SK-N-SH (cell line): ENCODE data around the gene TP73. TPM values are rescaled to one million over a fixed set of nuclear protein-coding genes. Genes with fewer than 3 reads are reported as not detected.

ENCODE experiments used
- CTCF ChIA-PET: fragments of 300-600, 350-600 bp; formaldehyde crosslinking; extraction: SDS; loops from one replicate; lab custom pipeline; 2021; lab: Yijun Ruan, JAX
- POLR2A ChIA-PET: fragments of 350-600 bp; sonication (Branson Sonifier 250); formaldehyde crosslinking; extraction: SDS; loops from one replicate; lab custom pipeline; 2020; ENCODE audit warnings: antibody characterized with exemption, inconsistent platforms; lab: Yijun Ruan, JAX
- DNase-seq: peaks from one replicate; pipeline ENCODE4 v3.0.0; 2012
- H2AFZ ChIP-seq: fragments of 200-600 bp; sonication (generic); 2 replicates; pipeline ENCODE4 v1.8.1; 2016; ENCODE audit warnings: antibody characterized with exemption, mild to moderate bottlenecking, low read depth
- H3F3A ChIP-seq: fragments of 200-600 bp; sonication (generic); replicated peaks from 2 replicates; pipeline ENCODE3; 2016; ENCODE audit warnings: antibody characterized with exemption, mild to moderate bottlenecking; ENCODE audit not compliant: insufficient read depth
- H3K27ac ChIP-seq, 2 experiments: fragments of 200-500 bp in 1 of 2; fragments of 200-600 bp in 1 of 2; sonication (Bioruptor generic) in 1 of 2; sonication (generic), shearing (Covaris generic) in 1 of 2; 2 replicates each; pipeline versions ENCODE4 v1.5.1 to v1.6.1; 2014 to 2016; ENCODE audit warnings: low read depth in 2 of 2, inconsistent platforms in 1 of 2, low read length in 1 of 2, mild to moderate bottlenecking in 1 of 2, mixed read lengths in 1 of 2
- H3K27me3 ChIP-seq: fragments of 200-600 bp; sonication (generic), shearing (Covaris generic); 2 replicates; pipeline ENCODE4 v1.6.1; 2016; ENCODE audit warnings: mixed run types; ENCODE audit not compliant: insufficient read depth
- H3K36me3 ChIP-seq, 2 experiments: fragments of 200-500 bp in 1 of 2; fragments of 200-600 bp in 1 of 2; sonication (Bioruptor generic) in 1 of 2; sonication (generic) in 1 of 2; replicated peaks in 1 of 2; 2 replicates each; pipeline versions ENCODE3 to v1.5.1; 2014 to 2016; ENCODE audit warnings: low read length in 1 of 2, mild to moderate bottlenecking in 1 of 2; ENCODE audit not compliant: insufficient read depth in 2 of 2, control insufficient read depth in 1 of 2
- H3K4me1 ChIP-seq, 2 experiments: fragments of 200-500 bp in 1 of 2; fragments of 200-600 bp in 1 of 2; sonication (Bioruptor generic) in 1 of 2; sonication (generic), shearing (Covaris generic) in 1 of 2; 2 replicates each; pipeline versions ENCODE4 v1.5.1 to v1.6.1; 2014 to 2016; ENCODE audit warnings: low read depth in 1 of 2, low read length in 1 of 2, mixed run types in 1 of 2; ENCODE audit not compliant: insufficient read depth in 2 of 2, control insufficient read depth in 1 of 2
- H3K4me2 ChIP-seq: fragments of 200-600 bp; sonication (generic), shearing (Covaris generic); 2 replicates; pipeline ENCODE4 v1.6.1; 2017; ENCODE audit warnings: mixed run types
- H3K4me3 ChIP-seq, 2 experiments: fragments of 200-500 bp in 1 of 2; fragments of 200-600 bp in 1 of 2; sonication (Bioruptor generic) in 1 of 2; sonication (generic), shearing (Covaris generic) in 1 of 2; 2 replicates each; pipeline versions ENCODE4 v1.5.1 to v1.8.1; 2014 to 2016; ENCODE audit warnings: low read depth in 2 of 2, inconsistent platforms in 1 of 2, low read length in 1 of 2, mild to moderate bottlenecking in 1 of 2, mixed read lengths in 1 of 2, moderate library complexity in 1 of 2
- H3K79me2 ChIP-seq: fragments of 200-600 bp; sonication (generic); 2 replicates; pipeline ENCODE4 v1.8.1; 2017; ENCODE audit warnings: mild to moderate bottlenecking; ENCODE audit not compliant: insufficient read depth
- H3K9ac ChIP-seq: fragments of 200-600 bp; sonication (generic); 2 replicates; pipeline ENCODE4 v1.6.1; 2017; ENCODE audit warnings: mixed run types
- H3K9me2 ChIP-seq: fragments of 200-600 bp; sonication (generic); 2 replicates; pipeline ENCODE4 v1.6.1; 2017; ENCODE audit warnings: mixed run types
- H3K9me3 ChIP-seq: fragments of 200-600 bp; sonication (generic); 2 replicates; pipeline ENCODE4 v1.6.1; 2017; ENCODE audit warnings: mixed run types, mild to moderate bottlenecking, moderate library complexity
- H4K20me1 ChIP-seq: fragments of 200-600 bp; sonication (generic); 2 replicates; pipeline ENCODE4 v1.6.1; 2017; ENCODE audit warnings: mild to moderate bottlenecking, mixed run types; ENCODE audit not compliant: insufficient read depth
- CHD2 ChIP-seq: fragments of 150-350 bp; IDR thresholded peaks from 2 replicates; pipeline ENCODE4 v1.6.1; 2018; ENCODE audit warnings: low read length; ENCODE audit not compliant: partially characterized antibody
- EP300 ChIP-seq, 2 experiments: IDR thresholded peaks; 2 replicates each; pipeline versions ENCODE4 v1.4.0 to v1.6.1; 2012; ENCODE audit warnings: borderline replicate concordance in 1 of 2, low read depth in 1 of 2, low read length in 1 of 2
- EZH2phosphoT487 ChIP-seq: fragments of 200-600 bp; sonication (generic); IDR thresholded peaks from 2 replicates; pipeline ENCODE4 v1.6.1; 2017; ENCODE audit warnings: low read depth, mixed run types, mild to moderate bottlenecking, antibody characterized with exemption, moderate library complexity, borderline replicate concordance
- FOXM1 ChIP-seq: IDR thresholded peaks from 2 replicates; pipeline ENCODE4 v1.4.0; 2012; ENCODE audit warnings: low read depth, mild to moderate bottlenecking
- GATA2 ChIP-seq: sonication (generic); formaldehyde crosslinking; IDR thresholded peaks from 2 replicates; pipeline ENCODE4 v1.5.0; 2020; ENCODE audit warnings: mild to moderate bottlenecking, missing genetic modification reagents
- MAX ChIP-seq: IDR thresholded peaks from 2 replicates; pipeline ENCODE4 v1.4.0; 2012; ENCODE audit warnings: low read depth
- NFIC ChIP-seq: IDR thresholded peaks from 2 replicates; pipeline ENCODE4 v1.4.0; 2012; ENCODE audit warnings: borderline replicate concordance
- NRF1 ChIP-seq: IDR thresholded peaks from 2 replicates; pipeline ENCODE4 v1.6.1; 2012; ENCODE audit warnings: low read depth, mild to moderate bottlenecking, low read length
- POLR2AphosphoS5 ChIP-seq: IDR thresholded peaks from 2 replicates; pipeline ENCODE4 v1.6.1; 2012; ENCODE audit warnings: low read depth, low read length
- REST ChIP-seq: IDR thresholded peaks from 2 replicates; pipeline ENCODE4 v1.6.1; 2012; ENCODE audit warnings: mild to moderate bottlenecking, low read depth, low read length, moderate library complexity
- RFX5 ChIP-seq: IDR thresholded peaks from 2 replicates; pipeline ENCODE4 v1.6.1; 2012; ENCODE audit warnings: mild to moderate bottlenecking, improper control_type of control experiment, low read length
- SIN3A ChIP-seq: IDR thresholded peaks from 2 replicates; pipeline ENCODE4 v1.6.1; 2012; ENCODE audit warnings: low read depth, mild to moderate bottlenecking, low read length, moderate library complexity, borderline replicate concordance
- TCF12 ChIP-seq: IDR thresholded peaks from 2 replicates; pipeline ENCODE4 v1.4.0; 2012
- TEAD4 ChIP-seq: IDR thresholded peaks from 2 replicates; pipeline ENCODE4 v1.4.0; 2012; ENCODE audit warnings: mild to moderate bottlenecking, borderline replicate concordance; ENCODE audit not compliant: insufficient read depth
- YY1 ChIP-seq: IDR thresholded peaks from 2 replicates; pipeline ENCODE4 v1.4.0; 2012; ENCODE audit warnings: low read depth, mild to moderate bottlenecking
- WGBS: methylation state at CpG from one replicate; pipeline ENCODE4 v1.1.6; 2017; ENCODE audit warnings: low lambda C conversion rate; 5-methylcytosine and 5-hydroxymethylcytosine counted together
- polyA plus RNA-seq, 3 experiments: library from polyadenylated mRNA; depleted of rRNA; stranded (reverse); fragments of >200 nt; gene quantifications; 2 replicates each; pipeline ENCODE4 v1.2.3, GENCODE V29; 2012

TP73 gene
- polyA plus RNA-seq, 1 of the 3 experiments (the other 2 are of a cell fraction): 0.64 TPM

DNA sequence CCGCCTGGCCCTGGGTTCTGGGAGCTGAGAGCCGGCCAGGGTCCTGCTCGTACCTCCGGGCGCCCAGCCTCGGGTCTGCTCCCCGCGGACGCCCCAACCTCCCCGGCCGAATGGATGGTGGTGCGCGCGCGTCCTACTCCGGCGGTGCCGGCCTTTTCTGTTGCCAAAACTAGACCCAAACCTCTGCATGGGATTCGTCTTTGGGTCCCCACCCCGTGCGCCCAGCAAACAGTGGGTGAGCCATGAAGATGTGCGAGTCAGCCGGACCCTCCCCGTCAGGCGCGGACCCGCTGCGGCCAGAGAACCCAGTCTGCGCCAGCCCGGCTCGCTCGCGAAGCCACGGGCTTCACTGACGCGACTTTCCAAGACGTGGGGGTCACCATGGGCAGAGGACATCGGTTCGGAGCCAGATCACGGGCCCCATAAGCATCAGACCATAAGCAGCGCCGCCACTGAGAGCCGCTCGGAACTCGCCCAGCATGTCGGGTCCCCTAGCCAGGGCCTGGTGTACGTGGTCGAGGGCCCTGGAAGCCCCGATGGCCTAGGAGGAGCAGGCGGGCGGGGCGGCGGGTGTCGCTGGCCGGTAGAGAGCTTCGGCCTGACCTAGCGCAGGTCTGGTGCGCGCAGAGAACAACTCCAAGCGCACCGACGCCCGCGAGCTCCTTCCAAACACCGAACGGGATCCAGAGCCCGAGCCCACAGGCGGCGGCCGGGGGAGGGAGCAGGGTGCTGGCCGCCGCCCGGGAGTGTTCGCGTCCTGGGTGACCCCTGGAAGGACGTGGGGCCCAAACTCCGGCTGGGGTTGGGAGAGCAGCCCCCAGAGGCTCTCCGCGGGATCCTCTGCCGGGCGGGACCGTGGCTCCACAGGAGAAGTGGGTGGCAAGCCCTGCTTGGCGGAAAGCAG lies 1.0 kb upstream of the TP73 start:
- H3K9ac ChIP-seq: no peak overlapping the region
- peaks cover 11 to 18% of the 10 kb centered on the region in 2 experiments for H3K36me3 ChIP-seq
- 36% methylated on average over 10 of the region's 83 CpGs for WGBS

DNA sequence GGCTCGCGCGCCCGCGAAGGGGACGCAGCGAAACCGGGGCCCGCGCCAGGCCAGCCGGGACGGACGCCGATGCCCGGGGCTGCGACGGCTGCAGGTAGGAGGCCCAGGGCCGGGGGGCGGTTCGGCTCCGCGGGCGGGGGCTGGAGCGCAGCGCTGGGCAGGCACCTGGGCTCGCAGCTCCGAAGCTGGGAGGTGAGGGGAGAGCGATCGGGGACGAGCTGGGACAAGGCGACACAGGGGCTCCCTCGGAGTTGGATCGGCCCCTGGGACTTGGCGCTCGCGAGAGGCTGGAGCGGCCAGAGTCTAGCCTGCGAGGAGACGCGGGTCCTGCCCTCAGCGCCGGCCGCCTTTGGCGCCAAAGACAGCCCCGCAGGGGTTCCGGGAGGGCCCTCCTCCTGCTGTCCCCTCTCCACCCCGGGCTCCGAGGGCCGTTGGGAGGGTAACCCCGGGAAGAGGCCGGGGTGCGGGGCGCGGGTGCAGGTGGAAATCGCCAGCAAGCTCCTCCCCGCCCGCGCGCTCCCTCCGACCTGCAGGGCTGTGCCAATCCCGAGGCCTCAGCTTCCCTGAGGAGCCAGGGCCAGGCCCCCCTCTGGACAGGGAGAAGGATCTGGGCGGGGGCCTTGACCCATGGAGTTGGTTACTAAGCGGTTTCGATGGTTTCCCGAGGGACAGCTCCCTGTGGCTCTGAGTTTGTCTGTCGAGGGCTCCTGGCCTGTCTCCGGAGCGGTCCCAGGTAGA lies 401 bp downstream of the TP73 start:
- no peak overlapping the region for H3K4me2 ChIP-seq
- peak; percentile 76 for DNase-seq
- peaks cover 4 to 6% of the 10 kb centered on the region in 2 experiments for H3K36me3 ChIP-seq
- ChIA-PET POLR2A (interaction anchor here (0.6 to 1.5 kb wide), 4 partner anchors 11 to 102 kb away, joined by 3 to 4 read pairs (median 3); no protein-coding TSS in a partner anchor), CTCF (interaction anchor here (0.6 to 2.4 kb wide), 11 partner anchors 9 to 1033 kb away, joined by 3 to 10 read pairs (median 6); no protein-coding TSS in a partner anchor)
- H3K4me3 ChIP-seq: peak overlapping the region in 1 of 2 experiments; percentile 41; a peak in 3 of 4 replicates
- H3K9ac ChIP-seq: no peak overlapping the region; the same call in 1 of the 2 replicates
- peaks cover 4% of the 10 kb centered on the region; the same call in 1 of the 2 replicates for H3K27me3 ChIP-seq
- peaks cover 19% of the 10 kb centered on the region for H3K79me2 ChIP-seq
- H4K20me1 ChIP-seq: no peaks in the 10 kb centered on the region
- H3F3A ChIP-seq: no peaks in the 10 kb centered on the region
- no peak overlapping the region for H2AFZ ChIP-seq
- WGBS: 15% methylated on average over 13 of the region's 68 CpGs
- H3K9me3 ChIP-seq: no peaks in the 10 kb centered on the region
- H3K9me2 ChIP-seq: no peaks in the 10 kb centered on the region
- H3K27ac ChIP-seq: no peak overlapping the region
- peak; percentile 72 for TF ChIP-seq CHD2
- no peak for TF ChIP-seq TEAD4
- H3K4me1 ChIP-seq: peaks cover 0 to 12% of the 10 kb centered on the region in 2 experiments; a peak in 2 of 4 replicates

More for the DNA sequence above, 1.0 kb upstream of the TP73 start:
- H4K20me1 ChIP-seq: no peaks in the 10 kb centered on the region
- H3K27ac ChIP-seq: no peak overlapping the region
- no peaks in the 10 kb centered on the region for H3K9me2 ChIP-seq
- no peaks in the 10 kb centered on the region; the same call in 1 of the 2 replicates for H3K27me3 ChIP-seq
- TF ChIP-seq SIN3A (no peak), YY1 (no peak), MAX (no peak)
- peak overlapping the region in 1 of 2 experiments; percentile 41; a peak in 1 of 4 replicates for H3K4me3 ChIP-seq
- H3K79me2 ChIP-seq: peaks cover 19% of the 10 kb centered on the region
- POLR2A ChIA-PET: no interaction called here
- no peak overlapping the region for H2AFZ ChIP-seq
- no peaks in the 10 kb centered on the region for H3K9me3 ChIP-seq
- H3K4me1 ChIP-seq: peaks cover 0 to 12% of the 10 kb centered on the region in 2 experiments; a peak in 2 of 4 replicates
- H3K4me2 ChIP-seq: no peak overlapping the region
- CTCF ChIA-PET: interaction anchor here (0.6 to 1.2 kb wide), 2 partner anchors 42 to 73 kb away, joined by 3 to 5 read pairs; no protein-coding TSS in a partner anchor
- no peaks in the 10 kb centered on the region for H3F3A ChIP-seq
- no peak for DNase-seq

DNA sequence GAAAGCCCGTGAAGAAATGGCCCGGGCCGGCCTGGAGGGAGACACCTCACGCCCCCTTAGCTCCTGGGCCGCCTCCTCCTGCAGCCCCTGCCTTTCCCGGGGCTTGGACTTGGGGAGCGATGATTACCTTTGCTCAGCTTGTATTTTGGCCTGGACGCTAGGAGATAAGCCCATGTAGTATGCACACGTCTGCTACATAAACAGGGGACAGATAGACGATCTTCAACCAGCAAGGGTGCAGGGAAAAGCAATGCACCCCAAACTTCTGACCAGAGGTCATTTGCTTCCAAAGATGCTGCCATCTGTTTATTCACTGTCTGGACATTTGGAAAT lies 936 bp downstream of the TP73 start:
- H3K4me1 ChIP-seq: peaks cover 0 to 11% of the 10 kb centered on the region in 2 experiments; a peak in 2 of 4 replicates
- H3K4me2 ChIP-seq: no peak overlapping the region
- ChIA-PET CTCF (interaction anchor here (1.0 to 2.4 kb wide), 10 partner anchors 9 to 200 kb away, joined by 3 to 10 read pairs (median 6); no protein-coding TSS in a partner anchor), POLR2A (interaction anchor here (0.6 to 1.5 kb wide), 2 partner anchors 11 to 25 kb away, joined by 3 to 4 read pairs; no protein-coding TSS in a partner anchor)
- no peaks in the 10 kb centered on the region for H3F3A ChIP-seq
- no peak overlapping the region for H2AFZ ChIP-seq
- H3K36me3 ChIP-seq: peaks cover 0 to 5% of the 10 kb centered on the region in 2 experiments
- 77% methylated on average over 8 of the region's 10 CpGs for WGBS
- no peak for DNase-seq
- peaks cover 15% of the 10 kb centered on the region for H3K79me2 ChIP-seq
- no peaks in the 10 kb centered on the region for H3K9me3 ChIP-seq
- H3K27me3 ChIP-seq: peaks cover 4% of the 10 kb centered on the region; the same call in 1 of the 2 replicates
- H3K4me3 ChIP-seq: peak overlapping the region in 1 of 2 experiments; percentile 41; a peak in 2 of 4 replicates
- no peaks in the 10 kb centered on the region for H3K9me2 ChIP-seq
- H4K20me1 ChIP-seq: no peaks in the 10 kb centered on the region
- no peak overlapping the region for H3K9ac ChIP-seq
- no peak overlapping the region for H3K27ac ChIP-seq
- TF ChIP-seq POLR2AphosphoS5: no peak
- no peak for TF ChIP-seq TCF12
- no peak for TF ChIP-seq RFX5
- TF ChIP-seq EP300 (IDR thresholded peaks at IDR 0.05; ENCODE audit: borderline replicate concordance in 1 of 2, low read depth in 1 of 2, low read length in 1 of 2): no peak
- no peak for TF ChIP-seq TEAD4
- no peak for TF ChIP-seq NRF1
- no peak for TF ChIP-seq FOXM1
- TF ChIP-seq REST: no peak
- no peak for TF ChIP-seq NFIC
- no peak for TF ChIP-seq GATA2
- TF ChIP-seq EZH2phosphoT487: no peak
- no peak for TF ChIP-seq YY1
